Endothelial cell of umbilical vein (primary cell): ENCODE results near the gene MGAT5.

Experiments
- CTCF ChIP-seq, 2 donors: IDR thresholded peaks; 1 replicate in 1 of 2; 2 replicates in 1 of 2; pipeline ENCODE4 v1.5.1; 2011; ENCODE audit warnings: low read length in 2 of 2, mild to moderate bottlenecking in 2 of 2, moderate library complexity in 2 of 2, control low read depth in 1 of 2, inconsistent platforms in 1 of 2, low read depth in 1 of 2; ENCODE audit not compliant: insufficient read depth in 1 of 2; ENCODE audit errors: extremely low read depth in 1 of 2
- EZH2 ChIP-seq: IDR thresholded peaks from 2 replicates; pipeline ENCODE4 v1.6.1; 2012; ENCODE audit warnings: borderline replicate concordance, low read depth, mild to moderate bottlenecking, moderate library complexity, low read length, inconsistent platforms; ENCODE audit not compliant: severe bottlenecking
- FOS ChIP-seq: IDR thresholded peaks from 2 replicates; pipeline ENCODE4 v1.6.1; 2011; ENCODE audit warnings: mild to moderate bottlenecking, low read length, moderate library complexity, borderline replicate concordance; ENCODE audit not compliant: insufficient read depth
- GATA2 ChIP-seq: IDR thresholded peaks from 2 replicates; pipeline ENCODE4 v1.7.0; 2011; ENCODE audit warnings: low read depth, mild to moderate bottlenecking, moderate library complexity, mixed read lengths, low read length; ENCODE audit not compliant: insufficient read length, insufficient read depth
- JUN ChIP-seq: IDR thresholded peaks from 2 replicates; pipeline ENCODE4 v1.6.1; 2011; ENCODE audit warnings: borderline replicate concordance, low read depth; ENCODE audit not compliant: insufficient read length, insufficient read depth
- MYC ChIP-seq: IDR thresholded peaks from one replicate; pipeline ENCODE4 v1.6.1; 2011; ENCODE audit warnings: mild to moderate bottlenecking, low read depth, low read length
- POLR2A ChIP-seq: IDR thresholded peaks from 2 replicates; pipeline ENCODE4 v1.6.1; 2012; ENCODE audit warnings: low read depth, mild to moderate bottlenecking, control low read depth, low read length
- POLR2AphosphoS5 ChIP-seq: IDR thresholded peaks from 2 replicates; pipeline ENCODE4 v1.6.1; 2012; ENCODE audit warnings: low read depth, mild to moderate bottlenecking, control low read depth, low read length, moderate library complexity; ENCODE audit not compliant: insufficient read depth

GRCh38 chr2:134327367-134327766, 73.5 kb downstream of the MGAT5 start:
- TF ChIP-seq GATA2: no peak
- no peak for TF ChIP-seq CTCF (IDR thresholded peaks at IDR 0.05; ENCODE audit: extremely low read depth in 1 of 2, insufficient read depth in 1 of 2, low read depth in 1 of 2, low read length in 2 of 2)
- no peak for TF ChIP-seq POLR2A
- no peak for TF ChIP-seq POLR2AphosphoS5
- TF ChIP-seq EZH2: no peak
- no peak for TF ChIP-seq FOS
- TF ChIP-seq JUN: no peak
- no peak for TF ChIP-seq MYC
